HEK293 (cell line): Measurements from ENCODE around the gene TMED4.

ENCODE experiments used
- CTCF ChIA-PET: fragments of 350-600 bp; formaldehyde crosslinking; extraction: SDS; loops from one replicate; lab custom pipeline; 2021; ENCODE audit warnings: antibody characterized with exemption; lab: Yijun Ruan, JAX
- POLR2A ChIA-PET: fragments of 300-600 bp; formaldehyde crosslinking; extraction: SDS; loops from one replicate; lab custom pipeline; 2020; ENCODE audit warnings: antibody characterized with exemption, inconsistent platforms; lab: Yijun Ruan, JAX
- H3K27ac ChIP-seq: fragments of 200-500 bp; sonication (Bioruptor generic); 2 replicates; pipeline ENCODE4 v1.5.1; 2014; ENCODE audit warnings: low read depth, low read length, control low read depth, inconsistent platforms; ENCODE audit errors: extremely low read depth
- H3K36me3 ChIP-seq, 2 experiments: fragments of 200-500 bp in 1 of 2; sonication (Bioruptor generic) in 1 of 2; 1 replicate in 1 of 2; 2 replicates in 1 of 2; pipeline ENCODE4 v1.5.1; 2014 to 2017; ENCODE audit warnings: inconsistent platforms in 2 of 2, low read length in 2 of 2; ENCODE audit not compliant: control insufficient read depth in 2 of 2, insufficient read depth in 1 of 2
- H3K4me1 ChIP-seq: fragments of 200-500 bp; sonication (Bioruptor generic); 2 replicates; pipeline ENCODE4 v1.5.1; 2014; ENCODE audit warnings: mild to moderate bottlenecking, low read length, inconsistent platforms; ENCODE audit not compliant: control insufficient read depth, insufficient read depth
- H3K4me3 ChIP-seq: 2 replicates; pipeline ENCODE4 v1.5.1; 2011; ENCODE audit warnings: low read depth, mild to moderate bottlenecking, control low read depth, low read length, moderate library complexity
- H3K9me3 ChIP-seq: fragments of 200-500 bp; sonication (Bioruptor generic); 2 replicates; pipeline ENCODE4 v1.5.1; 2014; ENCODE audit warnings: low read depth, low read length, inconsistent platforms; ENCODE audit not compliant: control insufficient read depth, insufficient read depth
- BCL11A ChIP-seq: fragments of 450-650 bp; formaldehyde crosslinking; IDR thresholded peaks from 2 replicates; pipeline ENCODE4 v1.5.1; 2016; ENCODE audit warnings: low read depth, missing biosample characterization, missing genetic modification characterization
- OSR2 ChIP-seq: fragments of 450-650 bp; formaldehyde crosslinking; IDR thresholded peaks from 2 replicates; pipeline ENCODE4 v1.5.1; 2016; ENCODE audit warnings: missing biosample characterization, missing genetic modification characterization
- REPIN1 ChIP-seq: fragments of 450-650 bp; formaldehyde crosslinking; IDR thresholded peaks from 2 replicates; pipeline ENCODE4 v1.5.1; 2017; ENCODE audit warnings: missing biosample characterization, missing genetic modification characterization, low read depth
- SP7 ChIP-seq: fragments of 450-650 bp; formaldehyde crosslinking; IDR thresholded peaks from 2 replicates; pipeline ENCODE4 v1.5.1; 2016; ENCODE audit warnings: missing biosample characterization, missing genetic modification characterization
- YY1 ChIP-seq: fragments of 450-650 bp; formaldehyde crosslinking; IDR thresholded peaks from 2 replicates; pipeline ENCODE4 v1.5.1; 2018; ENCODE audit warnings: missing biosample characterization, missing genetic modification characterization
- ZBTB20 ChIP-seq: fragments of 450-650 bp; formaldehyde crosslinking; IDR thresholded peaks from 2 replicates; pipeline ENCODE4 v1.5.1; 2016; ENCODE audit warnings: missing biosample characterization, missing genetic modification characterization
- ZBTB7A ChIP-seq: fragments of 450-650 bp; formaldehyde crosslinking; IDR thresholded peaks from 2 replicates; pipeline ENCODE4 v1.5.1; 2016; ENCODE audit warnings: low read depth, missing biosample characterization, missing genetic modification characterization
- ZEB2 ChIP-seq: fragments of 450-650 bp; formaldehyde crosslinking; IDR thresholded peaks from 2 replicates; pipeline ENCODE4 v1.5.1; 2016; ENCODE audit warnings: missing biosample characterization, missing genetic modification characterization
- ZNF202 ChIP-seq: fragments of 450-650 bp; formaldehyde crosslinking; IDR thresholded peaks from 2 replicates; pipeline ENCODE4 v1.5.1; 2016; ENCODE audit warnings: missing biosample characterization, missing genetic modification characterization, borderline replicate concordance
- ZNF341 ChIP-seq: fragments of 450-650 bp; formaldehyde crosslinking; IDR thresholded peaks from 2 replicates; pipeline ENCODE4; 2016; ENCODE audit warnings: low read depth, missing biosample characterization, missing genetic modification characterization
- ZNF394 ChIP-seq: fragments of 450-650 bp; formaldehyde crosslinking; IDR thresholded peaks from 2 replicates; pipeline ENCODE4 v1.5.1; 2016; ENCODE audit warnings: missing biosample characterization, missing genetic modification characterization, mild to moderate bottlenecking, moderate library complexity, borderline replicate concordance
- ZNF501 ChIP-seq: fragments of 450-650 bp; formaldehyde crosslinking; IDR thresholded peaks from 2 replicates; pipeline ENCODE4 v1.5.1; 2016; ENCODE audit warnings: missing biosample characterization, missing genetic modification characterization
- ZNF521 ChIP-seq: fragments of 450-650 bp; formaldehyde crosslinking; IDR thresholded peaks from 2 replicates; pipeline ENCODE4 v1.5.1; 2017; ENCODE audit warnings: missing biosample characterization, mild to moderate bottlenecking, missing genetic modification characterization
- ZNF600 ChIP-seq: fragments of 450-650 bp; formaldehyde crosslinking; IDR thresholded peaks from 2 replicates; pipeline ENCODE4 v1.5.1; 2016; ENCODE audit warnings: missing biosample characterization, missing genetic modification characterization
- ZNF629 ChIP-seq: fragments of 450-650 bp; formaldehyde crosslinking; IDR thresholded peaks from 2 replicates; pipeline ENCODE4 v1.5.1; 2017; ENCODE audit warnings: missing biosample characterization, missing genetic modification characterization
- ZNF664 ChIP-seq: fragments of 450-650 bp; formaldehyde crosslinking; IDR thresholded peaks from 2 replicates; pipeline ENCODE4 v1.5.1; 2016; ENCODE audit warnings: missing biosample characterization, missing genetic modification characterization
- ZNF777 ChIP-seq: fragments of 450-650 bp; formaldehyde crosslinking; IDR thresholded peaks from 2 replicates; pipeline ENCODE4 v1.5.1; 2017; ENCODE audit warnings: missing biosample characterization, missing genetic modification characterization, borderline replicate concordance
- ZSCAN30 ChIP-seq: fragments of 450-650 bp; IDR thresholded peaks from 2 replicates; pipeline ENCODE4 v1.5.1; 2018; ENCODE audit warnings: missing biosample characterization, mild to moderate bottlenecking, missing genetic modification characterization, moderate library complexity
- ZXDB ChIP-seq: fragments of 450-650 bp; formaldehyde crosslinking; IDR thresholded peaks from 2 replicates; pipeline ENCODE4 v1.5.1; 2016; ENCODE audit warnings: missing biosample characterization, missing genetic modification characterization
- TF ChIP-seq, protein P1 (sequence below): fragments of 450-650 bp; formaldehyde crosslinking; IDR thresholded peaks from 2 replicates; pipeline ENCODE4 v1.5.1; 2017; ENCODE audit warnings: missing biosample characterization, missing genetic modification characterization
- TF ChIP-seq, protein P2 (sequence below): fragments of 450-650 bp; formaldehyde crosslinking; conservative IDR thresholded peaks from 2 replicates; pipeline ENCODE4 v1.5.1; 2016; ENCODE audit warnings: low read depth, missing biosample characterization, missing genetic modification characterization
- TF ChIP-seq, protein P3 (sequence below): fragments of 450-650 bp; formaldehyde crosslinking; IDR thresholded peaks from 2 replicates; pipeline ENCODE4 v1.5.1; 2017; ENCODE audit warnings: missing biosample characterization, missing genetic modification characterization
- TF ChIP-seq, protein P4 (sequence below): IDR thresholded peaks from 2 replicates; pipeline ENCODE4 v1.6.1; 2011; ENCODE audit warnings: mild to moderate bottlenecking, low read depth, low read length, borderline replicate concordance
- TF ChIP-seq, protein P5 (sequence below): fragments of 450-650 bp; formaldehyde crosslinking; IDR thresholded peaks from 2 replicates; pipeline ENCODE4 v1.5.1; 2016; ENCODE audit warnings: missing biosample characterization, missing genetic modification characterization

The TMED4 gene

DNA sequence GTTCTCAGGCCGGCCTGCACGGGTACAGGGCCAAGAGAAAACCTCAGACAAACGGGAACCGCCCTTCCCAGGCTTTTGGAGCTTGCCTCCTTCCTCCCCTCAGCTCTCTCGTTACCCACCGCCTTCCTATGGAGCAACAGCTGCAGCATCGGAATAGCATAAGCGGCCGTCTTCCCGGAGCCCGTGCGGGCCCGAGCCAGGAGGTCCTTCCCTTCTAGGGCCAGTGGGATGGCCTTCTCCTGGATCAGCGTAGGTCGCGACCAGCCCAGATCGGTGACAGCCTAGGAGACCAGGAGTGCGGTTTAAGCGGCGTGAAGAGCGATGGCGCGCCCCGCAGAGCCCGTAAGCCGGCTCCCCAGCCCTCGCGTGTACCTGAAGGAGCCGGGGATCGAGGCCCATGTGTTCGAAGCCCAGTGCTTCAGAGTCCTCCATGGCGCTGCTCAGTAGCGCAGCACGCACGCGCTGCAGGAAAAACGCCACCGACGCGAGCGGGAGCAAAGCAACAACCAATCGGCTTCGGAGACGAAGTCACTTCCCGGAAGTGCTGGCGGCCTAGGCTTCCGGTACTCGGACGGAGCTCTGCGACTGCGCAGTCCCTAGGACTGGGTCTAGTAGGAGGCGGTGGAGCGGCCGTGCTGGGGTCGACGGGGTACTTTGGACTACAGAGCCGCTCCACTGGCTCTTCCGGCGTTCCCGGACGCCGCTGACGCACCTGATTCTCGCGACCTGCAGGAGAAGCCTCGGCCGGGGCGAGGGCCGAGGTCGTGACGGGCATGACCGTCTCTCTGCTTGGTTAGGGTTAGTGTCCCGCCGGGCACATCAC is 8.4 kb downstream of the TMED4 start, which contains the start of gene DDX56:
DDX56 (minus strand) TSS at position 445 of the 823 bp plus-strand sequence; CDS start at position 432, 13 bp downstream.
- peaks cover 28 to 71% of the 10 kb centered on the region in 2 experiments for H3K36me3 ChIP-seq
- POLR2A ChIA-PET, result interaction anchor here (0.5 to 2.7 kb wide), 23 partner anchors 8 to 562 kb away, joined by 3 to 34 read pairs (median 5); partner anchors contain the start of genes H2AZ2, NUDCD3, OGDH and PPIA
- CTCF ChIA-PET, result interaction anchor here (0.6 to 1.8 kb wide), 8 partner anchors 8 to 687 kb away, joined by 3 to 13 read pairs (median 5); partner anchors contain the start of gene TMED4
- H3K4me3 ChIP-seq, result peak within 1 kb of the TSS; percentile 59
- H3K9me3 ChIP-seq, result no peaks in the 10 kb centered on the region
- H3K27ac ChIP-seq, result peak within 1 kb of the TSS; percentile 80
- no peaks in the 10 kb centered on the region for H3K4me1 ChIP-seq
- TF ChIP-seq ZNF341 (tag by site-specific recombination) (peak; percentile 78), REPIN1 (no peak), ZNF501 (tag by site-specific recombination) (peak; percentile 61), ZNF521 (no peak), ZBTB20 (0 out of 2 replicates have a peak, but pooled peaks have one; percentile 15), ZNF664 (tag by site-specific recombination) (no peak), ZXDB (tag by site-specific recombination) (peak; percentile 57; the same call in 1 of the 2 replicates), YY1 (tag by site-specific recombination) (peak; percentile 92), ZBTB7A (no peak), SP7 (tag by site-specific recombination) (peak; percentile 45; the same call in 1 of the 2 replicates), ZNF777 (tag by site-specific recombination) (no peak), OSR2 (tag by site-specific recombination) (peak; percentile 55; the same call in 1 of the 2 replicates), ZNF202 (no peak), ZEB2 (tag by site-specific recombination) (peak; percentile 40; the same call in 1 of the 2 replicates), ZNF600 (tag by site-specific recombination) (peak; percentile 78), BCL11A (peak; percentile 42; the same call in 1 of the 2 replicates), ZNF394 (tag by site-specific recombination) (0 out of 2 replicates have a peak, but pooled peaks have one; percentile 27), ZNF629 (tag by site-specific recombination) (peak; percentile 26; the same call in 1 of the 2 replicates), ZSCAN30 (tag by site-specific recombination) (0 out of 2 replicates have a peak, but pooled peaks have one; percentile 13)
- TF ChIP-seq, protein P1, sequence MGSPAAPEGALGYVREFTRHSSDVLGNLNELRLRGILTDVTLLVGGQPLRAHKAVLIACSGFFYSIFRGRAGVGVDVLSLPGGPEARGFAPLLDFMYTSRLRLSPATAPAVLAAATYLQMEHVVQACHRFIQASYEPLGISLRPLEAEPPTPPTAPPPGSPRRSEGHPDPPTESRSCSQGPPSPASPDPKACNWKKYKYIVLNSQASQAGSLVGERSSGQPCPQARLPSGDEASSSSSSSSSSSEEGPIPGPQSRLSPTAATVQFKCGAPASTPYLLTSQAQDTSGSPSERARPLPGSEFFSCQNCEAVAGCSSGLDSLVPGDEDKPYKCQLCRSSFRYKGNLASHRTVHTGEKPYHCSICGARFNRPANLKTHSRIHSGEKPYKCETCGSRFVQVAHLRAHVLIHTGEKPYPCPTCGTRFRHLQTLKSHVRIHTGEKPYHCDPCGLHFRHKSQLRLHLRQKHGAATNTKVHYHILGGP (tag by site-specific recombination), result no peak
- TF ChIP-seq, protein P2, sequence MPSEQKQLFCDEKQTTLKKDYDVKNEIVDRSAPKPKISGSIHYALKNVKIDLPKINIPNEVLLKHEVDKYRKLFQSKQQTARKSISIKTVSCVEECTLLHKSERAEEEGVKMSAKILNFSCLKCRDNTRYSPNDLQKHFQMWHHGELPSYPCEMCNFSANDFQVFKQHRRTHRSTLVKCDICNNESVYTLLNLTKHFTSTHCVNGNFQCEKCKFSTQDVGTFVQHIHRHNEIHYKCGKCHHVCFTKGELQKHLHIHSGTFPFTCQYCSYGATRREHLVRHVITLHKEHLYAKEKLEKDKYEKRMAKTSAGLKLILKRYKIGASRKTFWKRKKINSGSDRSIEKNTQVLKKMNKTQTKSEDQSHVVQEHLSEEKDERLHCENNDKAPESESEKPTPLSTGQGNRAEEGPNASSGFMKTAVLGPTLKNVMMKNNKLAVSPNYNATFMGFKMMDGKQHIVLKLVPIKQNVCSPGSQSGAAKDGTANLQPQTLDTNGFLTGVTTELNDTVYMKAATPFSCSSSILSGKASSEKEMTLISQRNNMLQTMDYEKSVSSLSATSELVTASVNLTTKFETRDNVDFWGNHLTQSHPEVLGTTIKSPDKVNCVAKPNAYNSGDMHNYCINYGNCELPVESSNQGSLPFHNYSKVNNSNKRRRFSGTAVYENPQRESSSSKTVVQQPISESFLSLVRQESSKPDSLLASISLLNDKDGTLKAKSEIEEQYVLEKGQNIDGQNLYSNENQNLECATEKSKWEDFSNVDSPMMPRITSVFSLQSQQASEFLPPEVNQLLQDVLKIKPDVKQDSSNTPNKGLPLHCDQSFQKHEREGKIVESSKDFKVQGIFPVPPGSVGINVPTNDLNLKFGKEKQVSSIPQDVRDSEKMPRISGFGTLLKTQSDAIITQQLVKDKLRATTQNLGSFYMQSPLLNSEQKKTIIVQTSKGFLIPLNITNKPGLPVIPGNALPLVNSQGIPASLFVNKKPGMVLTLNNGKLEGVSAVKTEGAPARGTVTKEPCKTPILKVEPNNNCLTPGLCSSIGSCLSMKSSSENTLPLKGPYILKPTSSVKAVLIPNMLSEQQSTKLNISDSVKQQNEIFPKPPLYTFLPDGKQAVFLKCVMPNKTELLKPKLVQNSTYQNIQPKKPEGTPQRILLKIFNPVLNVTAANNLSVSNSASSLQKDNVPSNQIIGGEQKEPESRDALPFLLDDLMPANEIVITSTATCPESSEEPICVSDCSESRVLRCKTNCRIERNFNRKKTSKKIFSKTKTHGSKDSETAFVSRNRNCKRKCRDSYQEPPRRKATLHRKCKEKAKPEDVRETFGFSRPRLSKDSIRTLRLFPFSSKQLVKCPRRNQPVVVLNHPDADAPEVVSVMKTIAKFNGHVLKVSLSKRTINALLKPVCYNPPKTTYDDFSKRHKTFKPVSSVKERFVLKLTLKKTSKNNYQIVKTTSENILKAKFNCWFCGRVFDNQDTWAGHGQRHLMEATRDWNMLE (tag by site-specific recombination), result peak; percentile 68
- TF ChIP-seq, protein P3, sequence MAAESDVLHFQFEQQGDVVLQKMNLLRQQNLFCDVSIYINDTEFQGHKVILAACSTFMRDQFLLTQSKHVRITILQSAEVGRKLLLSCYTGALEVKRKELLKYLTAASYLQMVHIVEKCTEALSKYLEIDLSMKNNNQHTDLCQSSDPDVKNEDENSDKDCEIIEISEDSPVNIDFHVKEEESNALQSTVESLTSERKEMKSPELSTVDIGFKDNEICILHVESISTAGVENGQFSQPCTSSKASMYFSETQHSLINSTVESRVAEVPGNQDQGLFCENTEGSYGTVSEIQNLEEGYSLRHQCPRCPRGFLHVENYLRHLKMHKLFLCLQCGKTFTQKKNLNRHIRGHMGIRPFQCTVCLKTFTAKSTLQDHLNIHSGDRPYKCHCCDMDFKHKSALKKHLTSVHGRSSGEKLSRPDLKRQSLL (tag by site-specific recombination), result peak; percentile 27; the same call in 1 of the 2 replicates
- TF ChIP-seq, protein P4, sequence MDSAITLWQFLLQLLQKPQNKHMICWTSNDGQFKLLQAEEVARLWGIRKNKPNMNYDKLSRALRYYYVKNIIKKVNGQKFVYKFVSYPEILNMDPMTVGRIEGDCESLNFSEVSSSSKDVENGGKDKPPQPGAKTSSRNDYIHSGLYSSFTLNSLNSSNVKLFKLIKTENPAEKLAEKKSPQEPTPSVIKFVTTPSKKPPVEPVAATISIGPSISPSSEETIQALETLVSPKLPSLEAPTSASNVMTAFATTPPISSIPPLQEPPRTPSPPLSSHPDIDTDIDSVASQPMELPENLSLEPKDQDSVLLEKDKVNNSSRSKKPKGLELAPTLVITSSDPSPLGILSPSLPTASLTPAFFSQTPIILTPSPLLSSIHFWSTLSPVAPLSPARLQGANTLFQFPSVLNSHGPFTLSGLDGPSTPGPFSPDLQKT, result 0 out of 2 replicates have a peak, but pooled peaks have one; percentile 28
- TF ChIP-seq, protein P5, sequence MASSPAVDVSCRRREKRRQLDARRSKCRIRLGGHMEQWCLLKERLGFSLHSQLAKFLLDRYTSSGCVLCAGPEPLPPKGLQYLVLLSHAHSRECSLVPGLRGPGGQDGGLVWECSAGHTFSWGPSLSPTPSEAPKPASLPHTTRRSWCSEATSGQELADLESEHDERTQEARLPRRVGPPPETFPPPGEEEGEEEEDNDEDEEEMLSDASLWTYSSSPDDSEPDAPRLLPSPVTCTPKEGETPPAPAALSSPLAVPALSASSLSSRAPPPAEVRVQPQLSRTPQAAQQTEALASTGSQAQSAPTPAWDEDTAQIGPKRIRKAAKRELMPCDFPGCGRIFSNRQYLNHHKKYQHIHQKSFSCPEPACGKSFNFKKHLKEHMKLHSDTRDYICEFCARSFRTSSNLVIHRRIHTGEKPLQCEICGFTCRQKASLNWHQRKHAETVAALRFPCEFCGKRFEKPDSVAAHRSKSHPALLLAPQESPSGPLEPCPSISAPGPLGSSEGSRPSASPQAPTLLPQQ (tag by site-specific recombination), result peak; percentile 19; the same call in 1 of the 2 replicates
